NCI-H2196 (cell line): ENCODE results near the gene TRIM74.
"Not testable (repeated sequence)": the region's sequence is repeated elsewhere in the genome, so short reads cannot be mapped to it uniquely, and the experiment has no call there.

Experiments
- DNase-seq: peaks from one replicate; lab custom pipeline; 2025; ENCODE audit not compliant: unreplicated experiment; lab: John Stamatoyannopoulos, UW

The TRIM74 gene

GRCh38 chr7:72968980-72969516 lies at the start of gene TRIM74:
Gene TRIM74, minus strand, starts transcription at chr7:72969466. Its CDS starts 3,309 bp downstream, at chr7:72966157.
- not testable (repeated sequence) for DNase-seq

DNA sequence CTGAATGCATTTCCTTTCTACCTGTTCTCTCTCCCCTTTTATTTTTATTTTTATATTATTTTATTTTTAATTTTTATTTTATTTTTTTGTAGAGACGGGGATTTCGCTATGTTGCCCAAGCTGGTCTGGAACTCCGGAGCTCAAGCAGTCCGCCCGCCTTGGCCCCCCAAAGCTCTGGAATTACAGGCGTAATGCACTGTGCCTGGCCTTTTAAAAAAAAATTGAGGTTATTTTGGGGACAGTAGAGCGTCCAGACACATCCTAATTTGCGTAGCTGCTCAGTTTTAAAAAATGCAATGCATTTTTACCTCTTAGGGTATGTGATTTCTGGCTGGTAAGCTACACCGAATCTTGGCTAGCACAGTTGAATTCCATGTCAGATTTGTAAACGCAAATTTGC lies 37.2 kb upstream of the TRIM74 start:
- DNase-seq, result not testable (repeated sequence)

GRCh38 chr7:73005693-73006447 lies 36.6 kb upstream of the TRIM74 start:
- DNase-seq, result not testable (repeated sequence)

DNA sequence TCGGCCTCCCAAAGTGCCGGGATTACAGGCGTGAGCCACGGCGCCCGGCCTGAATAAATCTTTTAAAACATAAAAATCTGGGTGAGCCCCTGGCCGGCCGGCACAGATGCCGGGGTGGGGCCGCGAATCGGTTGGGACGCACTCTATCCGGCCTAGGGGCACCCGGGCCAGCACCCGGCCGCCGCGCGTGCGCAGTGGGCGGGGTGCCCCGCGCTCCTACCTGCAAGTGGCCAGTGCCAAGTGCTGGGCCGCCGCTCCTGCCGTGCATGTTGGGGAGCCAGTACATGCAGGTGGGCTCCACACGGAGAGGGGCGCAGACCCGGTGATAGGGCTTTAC lies 36.1 kb upstream of the TRIM74 start:
- DNase-seq, result not testable (repeated sequence)

- not testable (repeated sequence) for DNase-seq
Observed at GRCh38 chr7:72997887-72998468, 28.7 kb upstream of the TRIM74 start.

- not testable (repeated sequence) for DNase-seq
Observed at GRCh38 chr7:72997447-72997846, 28.2 kb upstream of the TRIM74 start.

- not testable (repeated sequence) for DNase-seq
Observed at GRCh38 chr7:72995484-72995883, 26.2 kb upstream of the TRIM74 start.

DNA sequence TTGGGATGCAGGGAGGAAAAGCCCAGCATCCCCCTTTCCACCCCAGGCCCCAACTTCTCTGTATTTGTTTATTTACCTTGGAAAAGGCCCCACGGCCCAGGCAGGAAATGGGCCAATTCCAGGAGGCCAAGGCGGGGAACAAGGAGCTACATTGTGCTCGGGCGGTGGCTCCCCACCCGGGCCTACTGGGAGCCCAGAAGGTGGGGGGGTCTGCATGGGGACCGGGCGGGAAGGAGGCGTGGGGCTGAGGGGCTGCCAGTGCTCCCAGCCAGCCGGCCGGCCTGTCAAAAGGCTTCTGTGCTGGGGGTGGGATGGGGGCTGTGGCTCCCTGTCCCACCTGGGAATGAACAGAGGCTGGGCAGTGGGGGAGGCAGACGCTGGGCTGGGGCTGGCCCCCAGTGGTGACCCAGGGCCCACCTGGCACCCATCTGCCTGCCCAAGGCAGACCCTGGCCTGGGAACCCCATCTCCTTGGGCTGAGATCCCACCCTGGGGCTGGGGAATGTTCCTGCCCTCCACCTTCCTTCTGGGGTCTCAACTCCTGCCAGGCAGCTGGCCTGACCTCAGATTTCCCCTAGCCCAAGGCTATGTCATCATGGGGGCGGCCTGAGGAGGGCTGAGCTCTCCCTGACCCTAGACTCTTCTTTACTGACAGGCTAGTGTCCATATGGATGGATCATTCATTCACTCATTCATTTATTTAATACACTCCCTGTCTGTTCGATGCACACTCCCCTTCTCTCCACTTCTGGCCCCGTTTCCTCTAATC lies 21.1 kb upstream of the TRIM74 start:
- not testable (repeated sequence) for DNase-seq

- DNase-seq, result not testable (repeated sequence)
Observed at GRCh38 chr7:72982084-72982483, 12.8 kb upstream of the TRIM74 start.

GRCh38 chr7:72980382-72980781 lies 11.1 kb upstream of the TRIM74 start:
- DNase-seq, result not testable (repeated sequence)

DNA sequence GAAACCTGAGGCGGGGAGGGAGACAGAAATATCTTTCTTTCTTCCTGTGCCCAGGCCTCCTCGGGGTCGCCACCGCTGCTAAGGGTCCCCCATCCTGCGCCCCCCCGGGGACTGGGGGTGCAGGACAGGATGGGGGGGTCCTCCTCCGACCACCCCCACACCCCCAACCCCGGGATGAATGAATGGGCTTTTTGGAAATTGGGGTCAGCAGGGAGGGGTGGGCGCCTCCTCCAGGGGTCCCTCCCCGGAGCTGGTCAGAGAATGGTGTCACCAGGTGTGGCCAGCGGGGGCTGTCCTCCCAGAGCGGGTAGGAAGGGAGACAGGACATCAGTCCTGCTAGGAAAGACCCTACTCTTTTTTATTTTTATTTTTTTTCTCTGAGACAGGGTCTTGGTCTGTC lies 7.2 kb upstream of the TRIM74 start:
- not testable (repeated sequence) for DNase-seq

- DNase-seq, result not testable (repeated sequence)
Observed at GRCh38 chr7:72975656-72976286, 6.5 kb upstream of the TRIM74 start.

GRCh38 chr7:72974781-72975180 lies 5.5 kb upstream of the TRIM74 start:
- not testable (repeated sequence) for DNase-seq

- not testable (repeated sequence) for DNase-seq
Observed at GRCh38 chr7:72971505-72971904, 2.2 kb upstream of the TRIM74 start.

GRCh38 chr7:72969688-72970087 lies 422 bp upstream of the TRIM74 start:
- not testable (repeated sequence) for DNase-seq

DNA sequence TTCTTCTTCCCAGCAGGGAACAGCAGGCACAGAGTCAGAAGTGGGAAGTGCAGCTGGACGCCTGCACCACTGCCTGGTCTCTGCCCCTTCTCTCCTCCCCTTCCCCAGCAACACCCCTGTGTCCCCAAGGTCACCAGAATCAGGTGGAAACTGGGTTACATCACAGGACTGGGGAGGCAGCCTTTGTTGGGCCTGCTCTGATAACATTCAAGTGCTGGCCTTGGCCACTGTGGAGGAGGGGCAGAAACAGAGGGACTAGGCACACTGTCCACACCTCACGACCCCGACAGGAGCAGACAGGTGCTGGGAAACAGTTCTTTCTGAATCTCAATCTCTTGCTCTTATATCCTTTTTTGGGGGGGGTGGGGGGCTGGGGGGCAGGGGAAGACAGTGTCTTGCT lies 2.4 kb downstream of the TRIM74 start:
- DNase-seq, result not testable (repeated sequence)

- DNase-seq, result not testable (repeated sequence)
Observed at GRCh38 chr7:72965186-72965975, 3.9 kb downstream of the TRIM74 start.

GRCh38 chr7:72963056-72963455 lies 6.2 kb downstream of the TRIM74 start:
- DNase-seq, result not testable (repeated sequence)

GRCh38 chr7:72961346-72961650 lies 8.0 kb downstream of the TRIM74 start:
- not testable (repeated sequence) for DNase-seq

- DNase-seq, result not testable (repeated sequence)
Observed at GRCh38 chr7:72960626-72961345, 8.5 kb downstream of the TRIM74 start.
